ENCODE results near the gene KLHL29. TPM values are rescaled to one million over a fixed set of nuclear protein-coding genes. Genes with fewer than 3 reads are reported as not detected.
A peak's percentile ranks its signal among the peaks of the same experiment; 100 is the strongest.

The KLHL29 gene
- total RNA-seq, 2 donors from 2014 or later: 1.0 to 2.4 TPM

- no peaks in the 10 kb centered on the region for H3K36me3 Mint-ChIP-seq (ENCODE audit: low read depth)
- no peak overlapping the region for H3K4me3 Mint-ChIP-seq
- H3K27ac Mint-ChIP-seq: no peak overlapping the region
- Histone ChIP-seq H3K27me3 (ENCODE audit: control insufficient read depth, insufficient read depth, low read length, poor library complexity, severe bottlenecking) (no peaks in the 10 kb centered on the region), H3K27ac (ENCODE audit: low read depth, low read length) (no peak overlapping the region), H3K4me3 (ENCODE audit: low read length) (no peak overlapping the region), H3K9ac (ENCODE audit: extremely low read depth, low read length, poor library complexity, severe bottlenecking) (no peak overlapping the region), H3K9me3 (ENCODE audit: control insufficient read depth, low read length) (no peaks in the 10 kb centered on the region), H3K4me1 (ENCODE audit: control insufficient read depth, insufficient read depth, low read length) (no peaks in the 10 kb centered on the region), H3K36me3 (ENCODE audit: control insufficient read depth, insufficient read depth, low read length) (no peaks in the 10 kb centered on the region)
- no peaks in the 10 kb centered on the region for H3K9me3 Mint-ChIP-seq
- no peak for TF ChIP-seq CTCF (conservative IDR thresholded peaks at IDR 0.05)
- no peaks in the 10 kb centered on the region for H3K27me3 Mint-ChIP-seq (ENCODE audit: insufficient read depth)
- WGBS, 2 experiments (ENCODE audit: insufficient coverage in 1 of 2, insufficient read length in 1 of 2): 94 to 97% methylated on average over 4 to 7 of the region's 7 CpGs
- DNase-seq: no peak
- peaks cover 15% of the 10 kb centered on the region for H3K4me1 Mint-ChIP-seq
Observed at GRCh38 chr2:23595021-23595420, 210.0 kb downstream of the KLHL29 start.

- Mint-ChIP-seq H3K27ac (peak overlapping the region; percentile 76), H3K27me3 (ENCODE audit: insufficient read depth) (no peaks in the 10 kb centered on the region), H3K4me3 (no peak overlapping the region), H3K9me3 (no peaks in the 10 kb centered on the region), H3K36me3 (ENCODE audit: low read depth) (no peaks in the 10 kb centered on the region), H3K4me1 (peaks cover 15% of the 10 kb centered on the region)
- WGBS, 2 experiments (ENCODE audit: insufficient coverage in 1 of 2, insufficient read length in 1 of 2): 74 to 87% methylated on average over 8 to 13 of the region's 13 CpGs
- Histone ChIP-seq H3K27me3 (ENCODE audit: control insufficient read depth, insufficient read depth, low read length, poor library complexity, severe bottlenecking) (no peaks in the 10 kb centered on the region), H3K4me1 (ENCODE audit: control insufficient read depth, insufficient read depth, low read length) (no peaks in the 10 kb centered on the region), H3K9ac (ENCODE audit: extremely low read depth, low read length, poor library complexity, severe bottlenecking) (no peak overlapping the region), H3K4me3 (ENCODE audit: low read length) (no peak overlapping the region), H3K36me3 (ENCODE audit: control insufficient read depth, insufficient read depth, low read length) (no peaks in the 10 kb centered on the region), H3K27ac (ENCODE audit: low read depth, low read length) (peak overlapping the region; percentile 81), H3K9me3 (ENCODE audit: control insufficient read depth, low read length) (no peaks in the 10 kb centered on the region)
- peak; percentile 42 for TF ChIP-seq CTCF (conservative IDR thresholded peaks at IDR 0.05)
- DNase-seq: no peak
Observed at GRCh38 chr2:23595601-23596251, 210.7 kb downstream of the KLHL29 start.

- H3K4me1 ChIP-seq (ENCODE audit: control insufficient read depth, insufficient read depth, low read length): no peaks in the 10 kb centered on the region
- DNase-seq: no peak
- no peak overlapping the region for H3K9ac ChIP-seq (ENCODE audit: extremely low read depth, low read length, poor library complexity, severe bottlenecking)
- H3K4me3 ChIP-seq (ENCODE audit: low read length): no peak overlapping the region
- TF ChIP-seq CTCF (conservative IDR thresholded peaks at IDR 0.05): no peak
- Mint-ChIP-seq H3K36me3 (ENCODE audit: low read depth) (no peaks in the 10 kb centered on the region), H3K9me3 (no peaks in the 10 kb centered on the region), H3K27me3 (ENCODE audit: insufficient read depth) (no peaks in the 10 kb centered on the region), H3K27ac (peak overlapping the region; percentile 76), H3K4me1 (peaks cover 15% of the 10 kb centered on the region), H3K4me3 (no peak overlapping the region)
- H3K27me3 ChIP-seq (ENCODE audit: control insufficient read depth, insufficient read depth, low read length, poor library complexity, severe bottlenecking): no peaks in the 10 kb centered on the region
- no peaks in the 10 kb centered on the region for H3K9me3 ChIP-seq (ENCODE audit: control insufficient read depth, low read length)
- H3K36me3 ChIP-seq (ENCODE audit: control insufficient read depth, insufficient read depth, low read length): no peaks in the 10 kb centered on the region
- 91 to 95% methylated on average over 13 to 16 of the region's 16 CpGs for WGBS, 2 experiments (ENCODE audit: insufficient coverage in 1 of 2, insufficient read length in 1 of 2)
- peak overlapping the region; percentile 81 for H3K27ac ChIP-seq (ENCODE audit: low read depth, low read length)
Observed at GRCh38 chr2:23596316-23596885, 211.4 kb downstream of the KLHL29 start.

Data from endodermal cell (in vitro differentiated cells).